OCI-M2 (cell line): ENCODE measurements around the gene OTUD5.
A peak's percentile ranks its signal among the peaks of the same experiment; 100 is the strongest.

Experiments
- DNase-seq: peaks from one replicate; lab custom pipeline; 2025; ENCODE audit not compliant: unreplicated experiment; lab: John Stamatoyannopoulos, UW

The OTUD5 gene

GRCh38 chrX:48937054-48937907, 20.1 kb downstream of the OTUD5 start:
- no peak for DNase-seq

GRCh38 chrX:48936429-48937053, 20.9 kb downstream of the OTUD5 start:
- no peak for DNase-seq

- DNase-seq: no peak
Measured at GRCh38 chrX:48935301-48935670, 22.1 kb downstream of the OTUD5 start.

- DNase-seq: no peak
Measured at GRCh38 chrX:48934581-48935300, 22.7 kb downstream of the OTUD5 start.

- no peak for DNase-seq
Measured at GRCh38 chrX:48933757-48934156, 23.6 kb downstream of the OTUD5 start.

- no peak for DNase-seq
Measured at GRCh38 chrX:48927736-48928382, 29.5 kb downstream of the OTUD5 start.

- DNase-seq: no peak
Measured at GRCh38 chrX:48927123-48927522, 30.3 kb downstream of the OTUD5 start.

GRCh38 chrX:48924270-48924669, 33.1 kb downstream of the OTUD5 start:
- no peak for DNase-seq

GRCh38 chrX:48923771-48924170, 33.6 kb downstream of the OTUD5 start:
- DNase-seq: no peak

GRCh38 chrX:48920718-48921104, 36.7 kb downstream of the OTUD5 start:
- no peak for DNase-seq

GRCh38 chrX:48919947-48920717, 37.3 kb downstream of the OTUD5 start:
- no peak for DNase-seq

GRCh38 chrX:48919360-48919841, 38.0 kb downstream of the OTUD5 start:
- no peak for DNase-seq

- peak; percentile 64 for DNase-seq
Measured at GRCh38 chrX:48918643-48919340, 38.6 kb downstream of the OTUD5 start, which contains the start of gene PIM2. Gene PIM2, minus strand, starts transcription at chrX:48919024. Its CDS starts 190 bp downstream, at chrX:48918834.

- DNase-seq: no peak
Measured at GRCh38 chrX:48918301-48918642, 39.1 kb downstream of the OTUD5 start.

GRCh38 chrX:48917139-48918001, 40.0 kb downstream of the OTUD5 start:
- peak; percentile 93 for DNase-seq

GRCh38 chrX:48914593-48915493, 42.6 kb downstream of the OTUD5 start:
- DNase-seq: no peak

- no peak for DNase-seq
Measured at GRCh38 chrX:48913605-48914366, 43.6 kb downstream of the OTUD5 start.
